ENCODE results near the gene BMP6. TPM values are rescaled to one million over a fixed set of nuclear protein-coding genes. Genes with fewer than 3 reads are reported as not detected.

Gene BMP6
- total RNA-seq, 1 experiment from 2014 or later, result not detected

GRCh38 chr6:7797386-7797785 is 71.5 kb downstream of the BMP6 start:
- no peaks in the 10 kb centered on the region for H3F3A ChIP-seq (ENCODE audit: insufficient read depth, low read depth)
- CTCF ChIA-PET, result no interaction called here
- H2AFZ ChIP-seq, result no peak overlapping the region
- POLR2A ChIA-PET (ENCODE audit: unreplicated experiment), result no interaction called here
- no peaks in the 10 kb centered on the region for H3K9me3 ChIP-seq (ENCODE audit: insufficient read depth, low read depth)
- BruUV-seq (replicated peaks), result no TSS peak
- no peak for TF ChIP-seq EZH2 (IDR thresholded peaks at IDR 0.05; ENCODE audit: low read depth)
- no peak for TF ChIP-seq CTCF (conservative IDR thresholded peaks at IDR 0.05)
- no peaks in the 10 kb centered on the region for H3K27me3 ChIP-seq (ENCODE audit: insufficient read depth, low read depth)
- DNase-seq, result no peak
- no peaks in the 10 kb centered on the region for H3K4me1 ChIP-seq (replicated peaks; ENCODE audit: insufficient read depth)
- H3K27ac ChIP-seq, result no peak overlapping the region
- H3K36me3 ChIP-seq (ENCODE audit: low read depth), result no peaks in the 10 kb centered on the region
- intact Hi-C loops (cut with micrococcal nuclease; ENCODE audit: unreplicated experiment), result no loop called here
- no peaks in the 10 kb centered on the region for H3K79me2 ChIP-seq (ENCODE audit: low read depth)
- no peak overlapping the region for H3K4me3 ChIP-seq
- no peaks in the 10 kb centered on the region for H3K9me2 ChIP-seq (ENCODE audit: insufficient read depth)
- H4K20me1 ChIP-seq (ENCODE audit: insufficient read depth), result no peaks in the 10 kb centered on the region
- H3K4me2 ChIP-seq, result no peak overlapping the region

- H3K9me2 ChIP-seq (ENCODE audit: insufficient read depth), result no peaks in the 10 kb centered on the region
- H4K20me1 ChIP-seq (ENCODE audit: insufficient read depth), result no peaks in the 10 kb centered on the region
- H3F3A ChIP-seq (ENCODE audit: insufficient read depth, low read depth), result no peaks in the 10 kb centered on the region
- H3K4me1 ChIP-seq (replicated peaks; ENCODE audit: insufficient read depth), result no peaks in the 10 kb centered on the region
- no peak for DNase-seq
- ChIA-PET CTCF (no interaction called here), POLR2A (ENCODE audit: unreplicated experiment) (no interaction called here)
- no peaks in the 10 kb centered on the region for H3K36me3 ChIP-seq (ENCODE audit: low read depth)
- no peak overlapping the region for H3K4me3 ChIP-seq
- no peaks in the 10 kb centered on the region for H3K27me3 ChIP-seq (ENCODE audit: insufficient read depth, low read depth)
- no peaks in the 10 kb centered on the region for H3K79me2 ChIP-seq (ENCODE audit: low read depth)
- no peak overlapping the region for H2AFZ ChIP-seq
- H3K9me3 ChIP-seq (ENCODE audit: insufficient read depth, low read depth), result no peaks in the 10 kb centered on the region
- intact Hi-C loops (cut with micrococcal nuclease; ENCODE audit: unreplicated experiment), result loop anchor here (1.0 kb wide), 1 partner anchor 36 kb away; no protein-coding TSS in a partner anchor
- H3K4me2 ChIP-seq, result no peak overlapping the region
- no peak for TF ChIP-seq CTCF (conservative IDR thresholded peaks at IDR 0.05)
- no peak for TF ChIP-seq EZH2 (IDR thresholded peaks at IDR 0.05; ENCODE audit: low read depth)
- BruUV-seq (replicated peaks), result no TSS peak
- no peak overlapping the region for H3K27ac ChIP-seq
These were observed 72.9 kb downstream of the BMP6 start for GRCh38 chr6:7798751-7799150.

GRCh38 chr6:7802662-7803061 is 76.8 kb downstream of the BMP6 start:
- Histone ChIP-seq H2AFZ (no peak overlapping the region), H3K36me3 (ENCODE audit: low read depth) (no peaks in the 10 kb centered on the region), H3K9me3 (ENCODE audit: insufficient read depth, low read depth) (no peaks in the 10 kb centered on the region), H3K79me2 (ENCODE audit: low read depth) (no peaks in the 10 kb centered on the region), H3K27me3 (ENCODE audit: insufficient read depth, low read depth) (no peaks in the 10 kb centered on the region), H3K4me3 (no peak overlapping the region), H3K4me1 (replicated peaks; ENCODE audit: insufficient read depth) (0 out of 2 replicates have a peak, but pooled peaks cover 9% of the 10 kb centered on the region), H3F3A (ENCODE audit: insufficient read depth, low read depth) (no peaks in the 10 kb centered on the region), H3K27ac (no peak overlapping the region), H3K9me2 (ENCODE audit: insufficient read depth) (no peaks in the 10 kb centered on the region), H3K4me2 (no peak overlapping the region), H4K20me1 (ENCODE audit: insufficient read depth) (no peaks in the 10 kb centered on the region)
- no TSS peak for BruUV-seq (replicated peaks)
- ChIA-PET CTCF (no interaction called here), POLR2A (ENCODE audit: unreplicated experiment) (no interaction called here)
- intact Hi-C loops (cut with micrococcal nuclease; ENCODE audit: unreplicated experiment), result no loop called here
- TF ChIP-seq EZH2 (IDR thresholded peaks at IDR 0.05; ENCODE audit: low read depth) (no peak), CTCF (conservative IDR thresholded peaks at IDR 0.05) (no peak)
- no peak for DNase-seq
